ENCODE data around the gene HOXB5.

HOXB5 gene

GRCh38 chr17:48549281-48549630, 44.3 kb downstream of the HOXB5 start:
- DNase-seq (ENCODE audit: low read depth in 2 of 2), result no peak

GRCh38 chr17:48548523-48549280, 44.9 kb downstream of the HOXB5 start:
- no peak for DNase-seq (ENCODE audit: low read depth in 2 of 2)

- no peak for DNase-seq (ENCODE audit: low read depth in 2 of 2)
These were observed 45.6 kb downstream of the HOXB5 start for GRCh38 chr17:48547808-48548522.

GRCh38 chr17:48546924-48547807, 46.4 kb downstream of the HOXB5 start:
- no peak for DNase-seq (ENCODE audit: low read depth in 2 of 2)

GRCh38 chr17:48546137-48546923, 47.2 kb downstream of the HOXB5 start:
- DNase-seq (ENCODE audit: low read depth in 2 of 2), result no peak

GRCh38 chr17:48545539-48545938, 48.0 kb downstream of the HOXB5 start:
- no peak for DNase-seq (ENCODE audit: low read depth in 2 of 2)

- DNase-seq (ENCODE audit: low read depth in 2 of 2), result no peak
These were observed 48.6 kb downstream of the HOXB5 start, which contains the start of gene HOXB2 for GRCh38 chr17:48545022-48545375. Gene HOXB2 (minus strand): TSS chr17:48545109. CDS start chr17:48544911, 198 bp downstream.

- DNase-seq (ENCODE audit: low read depth in 2 of 2), result peak in 1 of 2 experiments; percentile 28
These were observed 49.1 kb downstream of the HOXB5 start for GRCh38 chr17:48544349-48545021.

GRCh38 chr17:48543854-48544348, 49.7 kb downstream of the HOXB5 start:
- DNase-seq (ENCODE audit: low read depth in 2 of 2), result peak in 1 of 2 experiments; percentile 35

GRCh38 chr17:48543107-48543853, 50.3 kb downstream of the HOXB5 start:
- peak in 1 of 2 experiments; percentile 41 for DNase-seq (ENCODE audit: low read depth in 2 of 2)

GRCh38 chr17:48542698-48543106, 50.9 kb downstream of the HOXB5 start:
- DNase-seq (ENCODE audit: low read depth in 2 of 2), result no peak

- no peak for DNase-seq (ENCODE audit: low read depth in 2 of 2)
These were observed 51.4 kb downstream of the HOXB5 start for GRCh38 chr17:48542114-48542656.

- peak in 1 of 2 experiments; percentile 28 for DNase-seq (ENCODE audit: low read depth in 2 of 2)
These were observed 51.9 kb downstream of the HOXB5 start for GRCh38 chr17:48541577-48542113.
